ENCODE data around the gene NUPR2.
"Not testable (repeated sequence)": the region's sequence is repeated elsewhere in the genome, so short reads cannot be mapped to it uniquely, and the experiment has no call there.

DNA sequence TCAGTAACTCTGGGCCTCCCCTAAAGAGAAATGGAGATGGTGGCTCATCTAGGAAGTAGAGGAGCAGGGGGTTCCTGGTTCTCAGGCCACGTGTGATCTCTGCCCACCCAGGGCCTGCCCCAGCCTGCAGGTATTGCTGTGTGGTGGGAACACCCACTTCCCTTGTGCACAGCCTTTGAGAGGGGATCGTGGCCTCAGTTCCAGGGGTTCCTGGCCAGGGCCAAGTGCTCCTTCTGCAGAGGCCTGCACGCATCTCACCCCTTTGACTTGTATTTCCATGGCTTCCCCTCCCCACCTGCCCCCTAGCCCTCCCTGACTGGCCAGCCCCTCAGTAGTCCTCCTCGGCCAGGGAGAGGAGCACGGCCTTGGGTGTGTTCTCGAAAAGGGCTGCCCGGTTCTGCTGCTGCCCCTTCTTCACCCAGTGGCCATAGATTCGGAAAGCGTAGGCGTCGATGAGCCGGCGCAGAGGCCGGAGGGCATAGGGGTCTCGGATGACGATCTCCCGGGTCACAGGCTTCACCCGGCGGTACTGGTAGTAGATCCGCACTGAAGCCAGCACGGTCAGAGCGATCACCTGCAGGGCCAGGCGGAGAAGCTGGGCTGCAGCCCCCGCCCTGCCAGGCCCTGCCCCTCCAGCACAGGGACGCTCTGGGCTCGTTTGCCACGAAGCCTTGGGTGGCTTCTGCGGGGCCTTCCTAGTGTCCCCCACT, 35.3 kb downstream of the NUPR2 start:
- TF ChIP-seq, protein P1, sequence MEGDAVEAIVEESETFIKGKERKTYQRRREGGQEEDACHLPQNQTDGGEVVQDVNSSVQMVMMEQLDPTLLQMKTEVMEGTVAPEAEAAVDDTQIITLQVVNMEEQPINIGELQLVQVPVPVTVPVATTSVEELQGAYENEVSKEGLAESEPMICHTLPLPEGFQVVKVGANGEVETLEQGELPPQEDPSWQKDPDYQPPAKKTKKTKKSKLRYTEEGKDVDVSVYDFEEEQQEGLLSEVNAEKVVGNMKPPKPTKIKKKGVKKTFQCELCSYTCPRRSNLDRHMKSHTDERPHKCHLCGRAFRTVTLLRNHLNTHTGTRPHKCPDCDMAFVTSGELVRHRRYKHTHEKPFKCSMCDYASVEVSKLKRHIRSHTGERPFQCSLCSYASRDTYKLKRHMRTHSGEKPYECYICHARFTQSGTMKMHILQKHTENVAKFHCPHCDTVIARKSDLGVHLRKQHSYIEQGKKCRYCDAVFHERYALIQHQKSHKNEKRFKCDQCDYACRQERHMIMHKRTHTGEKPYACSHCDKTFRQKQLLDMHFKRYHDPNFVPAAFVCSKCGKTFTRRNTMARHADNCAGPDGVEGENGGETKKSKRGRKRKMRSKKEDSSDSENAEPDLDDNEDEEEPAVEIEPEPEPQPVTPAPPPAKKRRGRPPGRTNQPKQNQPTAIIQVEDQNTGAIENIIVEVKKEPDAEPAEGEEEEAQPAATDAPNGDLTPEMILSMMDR (conservative IDR thresholded peaks at IDR 0.05 in 1 of 2, IDR thresholded peaks at IDR 0.05 in 1 of 2; ENCODE audit: low read depth in 1 of 2, low read length in 2 of 2) = not testable (repeated sequence)
- not testable (repeated sequence) for TF ChIP-seq EZH2 (IDR thresholded peaks at IDR 0.05; ENCODE audit: low read length, missing control alignments)

All from fibroblast of lung (primary cell).